SK-N-MC (cell line): Measurements from ENCODE around the gene RALGAPA1.

Experiments
- EZH2 ChIP-seq: fragments of 200-600 bp; sonication (generic); IDR thresholded peaks from one replicate; pipeline ENCODE4 v1.6.1; 2017; ENCODE audit warnings: antibody characterized with exemption
- FOXP2 ChIP-seq: optimal IDR thresholded peaks from 2 replicates; pipeline ENCODE3; 2011; ENCODE audit warnings: mild to moderate bottlenecking, moderate library complexity; ENCODE audit not compliant: insufficient read depth; ENCODE audit errors: extremely low read length, control extremely low read depth

DNA sequence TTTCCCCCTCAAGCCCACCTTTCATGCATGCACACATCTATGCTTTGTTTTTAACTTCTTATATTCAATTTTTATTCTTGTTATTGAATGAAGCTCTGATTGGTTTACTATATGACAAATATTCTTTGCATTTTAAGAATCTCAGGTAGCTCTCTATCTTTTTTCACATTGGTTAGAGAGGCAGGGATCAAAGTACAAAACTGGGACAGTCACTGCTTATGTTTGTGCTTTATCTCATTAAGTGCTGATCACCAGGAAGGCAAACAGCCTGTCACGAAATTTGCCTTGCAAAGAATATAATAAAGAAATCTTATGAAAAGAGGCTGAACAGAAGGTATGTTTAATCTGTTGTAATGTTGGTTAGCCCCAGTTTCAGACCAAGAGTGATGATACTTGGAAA is 304.8 kb downstream of the RALGAPA1 start:
- TF ChIP-seq EZH2 = no peak
- no peak for TF ChIP-seq FOXP2
